GM12878 (cell line): ENCODE results near the gene ANO2. TPM values are rescaled to one million over a fixed set of nuclear protein-coding genes. Genes with fewer than 3 reads are reported as not detected.

Source experiments
- ATAC-seq: fragments of 200-7000 bp; cut with Tn5 transposase; 3 replicates; pipeline ENCODE4 v1.9.1; 2020; ENCODE audit warnings: mild to moderate bottlenecking, moderate library complexity
- BruUV-seq: library from RNA; stranded (reverse); fragments of 400-500 nt; replicated peaks from 2 replicates; lab custom pipeline; 2021; lab: Mats Ljungman, UMichigan
- CTCF ChIA-PET: fragments of 300-600 bp; sonication (Branson Sonifier 250); formaldehyde crosslinking; extraction: SDS; loops from one replicate; lab custom pipeline; 2021; ENCODE audit warnings: inconsistent platforms; lab: Yijun Ruan, JAX
- POLR2A ChIA-PET: fragments of 350-600 bp; formaldehyde crosslinking; extraction: SDS; loops from one replicate; lab custom pipeline; 2021; ENCODE audit warnings: inconsistent platforms; lab: Charles Lee
- RAD21 ChIA-PET: fragments of 300-600 bp; sonication (Branson Sonifier 250); formaldehyde crosslinking; loops from one replicate; lab custom pipeline; 2023; ENCODE audit warnings: antibody characterized with exemption; ENCODE audit not compliant: unreplicated experiment; lab: Charles Lee
- SMC1A ChIA-PET: fragments of 300-600 bp; sonication (Branson Sonifier 250); formaldehyde crosslinking; loops from one replicate; lab custom pipeline; 2023; ENCODE audit not compliant: unreplicated experiment, uncharacterized antibody; lab: Charles Lee
- DNase-seq: peaks from one replicate; pipeline ENCODE4 v3.0.0-alpha.2; 2011; ENCODE audit warnings: low read depth, low spot score
- FAIRE-seq: peaks from 3 replicates; lab custom pipeline; 2011; peaks lifted over from hg19 to GRCh38; lab: Jason Lieb, UNC
- H2AFZ ChIP-seq: 2 replicates; pipeline ENCODE4 v1.6.0; 2011; ENCODE audit warnings: low read depth, low read length, control low read depth; ENCODE audit not compliant: control insufficient read depth
- H3K27ac ChIP-seq: 2 replicates; pipeline ENCODE4 v1.5.1; 2011; ENCODE audit warnings: control low read depth; ENCODE audit not compliant: control insufficient read depth, insufficient read depth
- H3K27me3 ChIP-seq, 2 experiments: replicated peaks in 1 of 2; 2 replicates each; pipeline versions ENCODE4 v1.6.0 to v1.6.1; 2011; ENCODE audit warnings: low read length in 1 of 2; ENCODE audit not compliant: control insufficient read depth in 2 of 2, insufficient read depth in 2 of 2
- H3K36me3 ChIP-seq, 2 experiments: 2 replicates each; pipeline ENCODE4 v1.5.1; 2011; ENCODE audit warnings: low read length in 1 of 2; ENCODE audit not compliant: control insufficient read depth in 2 of 2, insufficient read depth in 2 of 2
- H3K4me1 ChIP-seq: 2 replicates; pipeline ENCODE4 v1.6.1; 2011; ENCODE audit warnings: mild to moderate bottlenecking, low read length, moderate library complexity, mixed read lengths; ENCODE audit not compliant: control insufficient read depth, insufficient read depth
- H3K4me2 ChIP-seq: 2 replicates; pipeline ENCODE4 v1.6.0; 2011; ENCODE audit warnings: control low read depth; ENCODE audit not compliant: control insufficient read depth, insufficient read depth
- H3K4me3 ChIP-seq: fragments of 200-600 bp; sonication (generic); 2 replicates; pipeline ENCODE4 v1.5.1; 2016
- H3K79me2 ChIP-seq: 2 replicates; pipeline ENCODE4 v1.6.0; 2011; ENCODE audit warnings: low read length; ENCODE audit not compliant: control insufficient read depth, insufficient read depth
- H3K9ac ChIP-seq: 2 replicates; pipeline ENCODE4 v1.8.0; 2011; ENCODE audit warnings: low read length, control low read depth, mixed read lengths; ENCODE audit not compliant: control insufficient read depth, insufficient read depth
- H3K9me3 ChIP-seq: replicated peaks from 3 replicates; pipeline ENCODE4 v1.5.1; 2011; ENCODE audit warnings: mild to moderate bottlenecking, low read length; ENCODE audit not compliant: control insufficient read depth, insufficient read depth
- H4K20me1 ChIP-seq: 2 replicates; pipeline ENCODE4 v1.6.0; 2011; ENCODE audit not compliant: control insufficient read depth, insufficient read depth
- HCFC1 ChIP-seq: fragments of 150-350 bp; IDR thresholded peaks from 2 replicates; pipeline ENCODE4 v1.6.1; 2014; ENCODE audit warnings: low read length
- MYC ChIP-seq: IDR thresholded peaks from 2 replicates; pipeline ENCODE4 v1.6.1; 2011; ENCODE audit warnings: mild to moderate bottlenecking, low read length, moderate library complexity, inconsistent platforms; ENCODE audit not compliant: insufficient read depth, insufficient replicate concordance, insufficient read length, severe bottlenecking
- RCOR1 ChIP-seq: conservative IDR thresholded peaks from 2 replicates; pipeline ENCODE4 v1.6.1; 2012; ENCODE audit warnings: low read depth, low read length, improper control_type of control experiment
- WGBS: methylation state at CpG from one replicate; pipeline ENCODE4 v1.1.6; 2016; ENCODE audit warnings: low lambda C conversion rate; ENCODE audit not compliant: insufficient replicate concordance, insufficient coverage; ENCODE audit errors: missing lambda C conversion rate; 5-methylcytosine and 5-hydroxymethylcytosine counted together
- in situ Hi-C: fragments of 300-500 bp; cut with MboI; formaldehyde crosslinking; loops from 9 replicates; pipeline ENCODE4 v1.14.3; 2018; ENCODE audit warnings: mixed read lengths
- intact Hi-C: fragments of 100-400 bp; cut with micrococcal nuclease; formaldehyde crosslinking; loops from one replicate; pipeline ENCODE4 v1.14.2; 2022; ENCODE audit not compliant: unreplicated experiment
- polyA plus RNA-seq, 11 experiments: library from polyadenylated mRNA; depleted of rRNA in 4 of 11; unstranded in 6 of 11; stranded (reverse) in 5 of 11; fragments of >200 nt; fragmentation: Nextera tagmentation in 4 of 11; fragmentation: Illumina TruSeq in 1 of 11; extraction: Ambion mirVana in 4 of 11; extraction: Trizol in 1 of 11; gene quantifications; 1 replicate in 1 of 11; 2 replicates in 10 of 11; pipeline versions ENCODE4 v1.2.1 to v1.2.3, GENCODE V29; 2011 to 2016; ENCODE audit warnings: inconsistent platforms in 2 of 11, missing spikeins in 2 of 11, low read depth in 1 of 11
- total RNA-seq, 4 experiments: library from RNA; depleted of rRNA in 3 of 4; stranded (reverse); fragments of >200 nt in 3 of 4; fragmentation: Illumina TruSeq in 1 of 4; extraction: Trizol in 1 of 4; gene quantifications; 2 replicates each; pipeline versions ENCODE4 v1.2.1 to v1.2.3, GENCODE V29; 2013 to 2021
- TF ChIP-seq, protein P1 (sequence below): fragments of 450-650 bp; IDR thresholded peaks from 2 replicates; pipeline ENCODE4 v1.6.1; 2017; ENCODE audit warnings: low read depth, mild to moderate bottlenecking, moderate library complexity
- TF ChIP-seq, protein P2 (sequence below): fragments of 450-650 bp; IDR thresholded peaks from 2 replicates; pipeline ENCODE4 v1.6.1; 2017; ENCODE audit warnings: mild to moderate bottlenecking, moderate library complexity
- TF ChIP-seq, protein P3 (sequence below): fragments of 450-650 bp; formaldehyde crosslinking; IDR thresholded peaks from 2 replicates; pipeline ENCODE4 v1.4.0; 2020; ENCODE audit warnings: mild to moderate bottlenecking, moderate library complexity
- TF ChIP-seq, protein P4 (sequence below): fragments of 450-650 bp; conservative IDR thresholded peaks from 2 replicates; pipeline ENCODE4 v1.6.1; 2017; ENCODE audit warnings: mild to moderate bottlenecking, moderate library complexity

ANO2 gene
- total and polyA plus RNA-seq, 10 of the 15 experiments (the other 5 are each of a cell fraction or from before 2014, with no cell fraction given) = not detected

DNA sequence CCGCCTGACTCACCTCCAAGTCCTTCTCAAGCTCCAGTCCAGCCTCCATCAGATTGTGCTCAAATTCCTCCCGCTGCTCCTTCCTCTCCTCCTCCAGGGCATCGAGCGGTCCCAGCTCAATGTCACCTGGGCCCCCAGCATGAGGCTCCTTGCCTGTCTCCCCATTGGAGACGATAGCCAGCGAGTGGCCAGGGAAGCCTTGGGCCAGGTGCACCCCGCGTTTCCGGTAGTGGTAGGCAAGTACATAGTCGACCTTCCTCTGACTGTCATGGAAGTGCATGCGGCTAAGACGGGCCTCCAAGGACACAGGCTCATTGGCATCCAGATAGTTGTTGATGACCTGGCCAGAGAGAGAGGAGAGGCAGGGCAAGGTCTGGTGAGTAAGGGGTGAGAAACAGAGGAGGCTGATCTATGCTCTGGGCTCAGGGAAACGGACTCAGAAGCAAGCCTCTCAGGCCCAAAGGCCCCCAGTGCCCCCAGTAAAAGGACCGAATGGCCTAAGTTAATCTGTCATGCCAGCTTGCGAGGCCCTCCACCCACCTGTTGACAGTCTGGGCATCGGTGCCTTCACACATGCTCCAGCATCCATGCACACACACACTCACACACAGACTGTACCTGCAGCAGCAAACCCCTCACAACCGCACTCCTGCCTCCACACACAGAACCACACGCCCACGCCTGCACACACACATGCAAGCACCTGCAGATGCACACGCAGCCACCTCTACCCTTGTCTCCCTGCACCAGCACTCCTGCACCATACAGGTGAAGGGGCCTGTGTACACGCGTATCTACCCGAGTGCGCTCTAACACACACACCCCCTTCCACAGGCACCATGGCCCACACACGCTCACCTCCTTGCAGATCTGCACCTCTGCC, 23.8 kb downstream of the ANO2 start:
- FAIRE-seq = no peak
- no peaks in the 10 kb centered on the region for H3K36me3 ChIP-seq
- TF ChIP-seq, protein P1, sequence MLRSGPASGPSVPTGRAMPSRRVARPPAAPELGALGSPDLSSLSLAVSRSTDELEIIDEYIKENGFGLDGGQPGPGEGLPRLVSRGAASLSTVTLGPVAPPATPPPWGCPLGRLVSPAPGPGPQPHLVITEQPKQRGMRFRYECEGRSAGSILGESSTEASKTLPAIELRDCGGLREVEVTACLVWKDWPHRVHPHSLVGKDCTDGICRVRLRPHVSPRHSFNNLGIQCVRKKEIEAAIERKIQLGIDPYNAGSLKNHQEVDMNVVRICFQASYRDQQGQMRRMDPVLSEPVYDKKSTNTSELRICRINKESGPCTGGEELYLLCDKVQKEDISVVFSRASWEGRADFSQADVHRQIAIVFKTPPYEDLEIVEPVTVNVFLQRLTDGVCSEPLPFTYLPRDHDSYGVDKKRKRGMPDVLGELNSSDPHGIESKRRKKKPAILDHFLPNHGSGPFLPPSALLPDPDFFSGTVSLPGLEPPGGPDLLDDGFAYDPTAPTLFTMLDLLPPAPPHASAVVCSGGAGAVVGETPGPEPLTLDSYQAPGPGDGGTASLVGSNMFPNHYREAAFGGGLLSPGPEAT = no peak
- TF ChIP-seq, protein P2, sequence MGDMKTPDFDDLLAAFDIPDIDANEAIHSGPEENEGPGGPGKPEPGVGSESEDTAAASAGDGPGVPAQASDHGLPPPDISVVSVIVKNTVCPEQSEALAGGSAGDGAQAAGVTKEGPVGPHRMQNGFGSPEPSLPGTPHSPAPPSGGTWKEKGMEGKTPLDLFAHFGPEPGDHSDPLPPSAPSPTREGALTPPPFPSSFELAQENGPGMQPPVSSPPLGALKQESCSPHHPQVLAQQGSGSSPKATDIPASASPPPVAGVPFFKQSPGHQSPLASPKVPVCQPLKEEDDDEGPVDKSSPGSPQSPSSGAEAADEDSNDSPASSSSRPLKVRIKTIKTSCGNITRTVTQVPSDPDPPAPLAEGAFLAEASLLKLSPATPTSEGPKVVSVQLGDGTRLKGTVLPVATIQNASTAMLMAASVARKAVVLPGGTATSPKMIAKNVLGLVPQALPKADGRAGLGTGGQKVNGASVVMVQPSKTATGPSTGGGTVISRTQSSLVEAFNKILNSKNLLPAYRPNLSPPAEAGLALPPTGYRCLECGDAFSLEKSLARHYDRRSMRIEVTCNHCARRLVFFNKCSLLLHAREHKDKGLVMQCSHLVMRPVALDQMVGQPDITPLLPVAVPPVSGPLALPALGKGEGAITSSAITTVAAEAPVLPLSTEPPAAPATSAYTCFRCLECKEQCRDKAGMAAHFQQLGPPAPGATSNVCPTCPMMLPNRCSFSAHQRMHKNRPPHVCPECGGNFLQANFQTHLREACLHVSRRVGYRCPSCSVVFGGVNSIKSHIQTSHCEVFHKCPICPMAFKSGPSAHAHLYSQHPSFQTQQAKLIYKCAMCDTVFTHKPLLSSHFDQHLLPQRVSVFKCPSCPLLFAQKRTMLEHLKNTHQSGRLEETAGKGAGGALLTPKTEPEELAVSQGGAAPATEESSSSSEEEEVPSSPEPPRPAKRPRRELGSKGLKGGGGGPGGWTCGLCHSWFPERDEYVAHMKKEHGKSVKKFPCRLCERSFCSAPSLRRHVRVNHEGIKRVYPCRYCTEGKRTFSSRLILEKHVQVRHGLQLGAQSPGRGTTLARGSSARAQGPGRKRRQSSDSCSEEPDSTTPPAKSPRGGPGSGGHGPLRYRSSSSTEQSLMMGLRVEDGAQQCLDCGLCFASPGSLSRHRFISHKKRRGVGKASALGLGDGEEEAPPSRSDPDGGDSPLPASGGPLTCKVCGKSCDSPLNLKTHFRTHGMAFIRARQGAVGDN = no peak
- TF ChIP-seq MYC = no peak
- no peak for TF ChIP-seq HCFC1
- TF ChIP-seq RCOR1 = no peak
- TF ChIP-seq, protein P3, sequence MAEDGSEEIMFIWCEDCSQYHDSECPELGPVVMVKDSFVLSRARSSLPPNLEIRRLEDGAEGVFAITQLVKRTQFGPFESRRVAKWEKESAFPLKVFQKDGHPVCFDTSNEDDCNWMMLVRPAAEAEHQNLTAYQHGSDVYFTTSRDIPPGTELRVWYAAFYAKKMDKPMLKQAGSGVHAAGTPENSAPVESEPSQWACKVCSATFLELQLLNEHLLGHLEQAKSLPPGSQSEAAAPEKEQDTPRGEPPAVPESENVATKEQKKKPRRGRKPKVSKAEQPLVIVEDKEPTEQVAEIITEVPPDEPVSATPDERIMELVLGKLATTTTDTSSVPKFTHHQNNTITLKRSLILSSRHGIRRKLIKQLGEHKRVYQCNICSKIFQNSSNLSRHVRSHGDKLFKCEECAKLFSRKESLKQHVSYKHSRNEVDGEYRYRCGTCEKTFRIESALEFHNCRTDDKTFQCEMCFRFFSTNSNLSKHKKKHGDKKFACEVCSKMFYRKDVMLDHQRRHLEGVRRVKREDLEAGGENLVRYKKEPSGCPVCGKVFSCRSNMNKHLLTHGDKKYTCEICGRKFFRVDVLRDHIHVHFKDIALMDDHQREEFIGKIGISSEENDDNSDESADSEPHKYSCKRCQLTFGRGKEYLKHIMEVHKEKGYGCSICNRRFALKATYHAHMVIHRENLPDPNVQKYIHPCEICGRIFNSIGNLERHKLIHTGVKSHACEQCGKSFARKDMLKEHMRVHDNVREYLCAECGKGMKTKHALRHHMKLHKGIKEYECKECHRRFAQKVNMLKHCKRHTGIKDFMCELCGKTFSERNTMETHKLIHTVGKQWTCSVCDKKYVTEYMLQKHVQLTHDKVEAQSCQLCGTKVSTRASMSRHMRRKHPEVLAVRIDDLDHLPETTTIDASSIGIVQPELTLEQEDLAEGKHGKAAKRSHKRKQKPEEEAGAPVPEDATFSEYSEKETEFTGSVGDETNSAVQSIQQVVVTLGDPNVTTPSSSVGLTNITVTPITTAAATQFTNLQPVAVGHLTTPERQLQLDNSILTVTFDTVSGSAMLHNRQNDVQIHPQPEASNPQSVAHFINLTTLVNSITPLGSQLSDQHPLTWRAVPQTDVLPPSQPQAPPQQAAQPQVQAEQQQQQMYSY (CRISPR knock-in tag) = no peak
- TF ChIP-seq, protein P4, sequence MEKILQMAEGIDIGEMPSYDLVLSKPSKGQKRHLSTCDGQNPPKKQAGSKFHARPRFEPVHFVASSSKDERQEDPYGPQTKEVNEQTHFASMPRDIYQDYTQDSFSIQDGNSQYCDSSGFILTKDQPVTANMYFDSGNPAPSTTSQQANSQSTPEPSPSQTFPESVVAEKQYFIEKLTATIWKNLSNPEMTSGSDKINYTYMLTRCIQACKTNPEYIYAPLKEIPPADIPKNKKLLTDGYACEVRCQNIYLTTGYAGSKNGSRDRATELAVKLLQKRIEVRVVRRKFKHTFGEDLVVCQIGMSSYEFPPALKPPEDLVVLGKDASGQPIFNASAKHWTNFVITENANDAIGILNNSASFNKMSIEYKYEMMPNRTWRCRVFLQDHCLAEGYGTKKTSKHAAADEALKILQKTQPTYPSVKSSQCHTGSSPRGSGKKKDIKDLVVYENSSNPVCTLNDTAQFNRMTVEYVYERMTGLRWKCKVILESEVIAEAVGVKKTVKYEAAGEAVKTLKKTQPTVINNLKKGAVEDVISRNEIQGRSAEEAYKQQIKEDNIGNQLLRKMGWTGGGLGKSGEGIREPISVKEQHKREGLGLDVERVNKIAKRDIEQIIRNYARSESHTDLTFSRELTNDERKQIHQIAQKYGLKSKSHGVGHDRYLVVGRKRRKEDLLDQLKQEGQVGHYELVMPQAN = no peak

More for the DNA sequence above, 23.8 kb downstream of the ANO2 start:
- ChIA-PET POLR2A (no interaction called here), RAD21 (no interaction called here), CTCF (no interaction called here), SMC1A (no interaction called here)
- Histone ChIP-seq H4K20me1 (no peaks in the 10 kb centered on the region), H3K4me1 (no peaks in the 10 kb centered on the region), H2AFZ (no peak overlapping the region), H3K9me3 (no peaks in the 10 kb centered on the region), H3K4me2 (no peak overlapping the region), H3K9ac (no peak overlapping the region), H3K27ac (no peak overlapping the region), H3K4me3 (no peak overlapping the region), H3K27me3 (peaks cover 0 to 6% of the 10 kb centered on the region in 2 experiments; a peak in 2 of 4 replicates), H3K79me2 (no peaks in the 10 kb centered on the region)
- intact Hi-C loops = no loop called here
- in situ Hi-C loops = no loop called here
- ATAC-seq (no peak), DNase-seq (no peak)
- WGBS = 39% methylated on average over 24 of the region's 25 CpGs
- BruUV-seq = no TSS peak
